HepG2 (cell line): ENCODE results near the gene CELSR3. TPM values are rescaled to one million over a fixed set of nuclear protein-coding genes. Genes with fewer than 3 reads are reported as not detected.

Source experiments
- ATM ChIP-seq: fragments of 450-650 bp; IDR thresholded peaks from 2 replicates; pipeline ENCODE4 v1.7.1; 2017; ENCODE audit warnings: mild to moderate bottlenecking, borderline replicate concordance
- KLF16 ChIP-seq, 2 experiments: sonication (generic) in 1 of 2; formaldehyde crosslinking in 1 of 2; IDR thresholded peaks; 2 replicates each; pipeline versions ENCODE4 v1.6.1 to v1.8.0; 2016 to 2023; ENCODE audit warnings: missing genetic modification reagents in 2 of 2, missing compliant biosample characterization in 1 of 2
- NFE2 ChIP-seq: sonication (generic); formaldehyde crosslinking; IDR thresholded peaks from 2 replicates; pipeline ENCODE4 v1.4.0; 2020; ENCODE audit warnings: missing genetic modification reagents
- RFXAP ChIP-seq: sonication (generic); formaldehyde crosslinking; IDR thresholded peaks from 2 replicates; pipeline ENCODE4 v1.4.0; 2020; ENCODE audit warnings: missing genetic modification reagents, borderline replicate concordance
- SNRNP70 ChIP-seq: fragments of 200-400 bp; formaldehyde crosslinking; IDR thresholded peaks from 2 replicates; pipeline ENCODE4 v1.6.1; 2017; ENCODE audit warnings: mild to moderate bottlenecking, low read depth, low read length, moderate library complexity
- TBP ChIP-seq: sonication (generic); formaldehyde crosslinking; IDR thresholded peaks from 2 replicates; pipeline ENCODE4 v1.5.0; 2020; ENCODE audit warnings: missing genetic modification reagents
- TEAD3 ChIP-seq: optimal IDR thresholded peaks from 2 replicates; pipeline ENCODE3; 2016; ENCODE audit warnings: borderline replicate concordance
- TOPORS ChIP-seq: sonication (generic); formaldehyde crosslinking; IDR thresholded peaks from 2 replicates; pipeline ENCODE4 v1.8.0; 2023; ENCODE audit warnings: mild to moderate bottlenecking, missing genetic modification reagents
- TRIM22 ChIP-seq: fragments of 450-650 bp; IDR thresholded peaks from 2 replicates; pipeline ENCODE4 v1.6.1; 2017
- ZKSCAN1 ChIP-seq: fragments of 150-350 bp; IDR thresholded peaks from 2 replicates; pipeline ENCODE4 v1.6.1; 2014; ENCODE audit warnings: low read length
- ZNF160 ChIP-seq: sonication (generic); formaldehyde crosslinking; IDR thresholded peaks from 2 replicates; pipeline ENCODE4 v1.8.0; 2022; ENCODE audit warnings: mild to moderate bottlenecking, inconsistent platforms, missing genetic modification reagents
- ZNF280B ChIP-seq: sonication (generic); formaldehyde crosslinking; IDR thresholded peaks from 2 replicates; pipeline ENCODE4 v1.5.0; 2020; ENCODE audit warnings: missing genetic modification reagents, mild to moderate bottlenecking, borderline replicate concordance
- ZNF296 ChIP-seq: sonication (generic); formaldehyde crosslinking; conservative IDR thresholded peaks from 2 replicates; pipeline ENCODE4 v1.5.0; 2020; ENCODE audit warnings: mild to moderate bottlenecking, missing genetic modification reagents
- ZNF382 ChIP-seq: sonication (generic); formaldehyde crosslinking; IDR thresholded peaks from 2 replicates; pipeline ENCODE4 v1.5.0; 2020; ENCODE audit warnings: missing genetic modification reagents, mild to moderate bottlenecking, borderline replicate concordance
- ZNF550 ChIP-seq: sonication (generic); formaldehyde crosslinking; IDR thresholded peaks from 2 replicates; pipeline ENCODE4 v1.4.0; 2020; ENCODE audit warnings: mild to moderate bottlenecking, missing genetic modification reagents, borderline replicate concordance
- ZSCAN22 ChIP-seq: sonication (generic); formaldehyde crosslinking; IDR thresholded peaks from 2 replicates; pipeline ENCODE4 v1.4.0; 2020; ENCODE audit warnings: mild to moderate bottlenecking, missing genetic modification reagents
- ZSCAN25 ChIP-seq: sonication (generic); formaldehyde crosslinking; IDR thresholded peaks from 2 replicates; pipeline ENCODE4 v1.8.0; 2022; ENCODE audit warnings: mild to moderate bottlenecking, missing genetic modification reagents
- polyA plus RNA-seq, 8 experiments: library from polyadenylated mRNA; depleted of rRNA in 3 of 8; stranded (reverse) in 7 of 8; unstranded in 1 of 8; fragments of >200 nt; fragmentation: Illumina TruSeq in 4 of 8; extraction: Trizol in 4 of 8; gene quantifications; 2 replicates each; pipeline versions ENCODE4 v1.2.1 to v1.2.3, GENCODE V29; 2011 to 2016; ENCODE audit warnings: low read depth in 4 of 8, missing spikeins in 1 of 8, mixed read lengths in 1 of 8; ENCODE audit not compliant: insufficient read depth in 1 of 8
- total RNA-seq, 5 experiments: library from RNA; depleted of rRNA; stranded (reverse); fragments of >200 nt; fragmentation: Illumina TruSeq; extraction: Trizol; gene quantifications; 2 replicates each; pipeline ENCODE4 v1.2.3, GENCODE V29; 2016; ENCODE audit warnings: low read depth in 1 of 5
- TF ChIP-seq, protein P1 (sequence below), 2 experiments: fragments of 450-650 bp in 1 of 2; sonication (generic) in 1 of 2; formaldehyde crosslinking; IDR thresholded peaks; 2 replicates each; pipeline versions ENCODE4 v1.5.0 to v1.8.0; 2020 to 2022; ENCODE audit warnings: mild to moderate bottlenecking in 1 of 2, missing genetic modification reagents in 1 of 2
- TF ChIP-seq, protein P2 (sequence below): IDR thresholded peaks from 2 replicates; pipeline ENCODE4 v1.6.1; 2012; ENCODE audit warnings: low read depth, low read length, improper control_type of control experiment
- TF ChIP-seq, protein P3 (sequence below): IDR thresholded peaks from 2 replicates; pipeline ENCODE4 v1.4.0; 2020; ENCODE audit warnings: mild to moderate bottlenecking, missing genetic modification reagents

Gene CELSR3
- total and polyA plus RNA-seq, 2 of the 13 experiments (the other 11 are each of a cell fraction or from before 2014, with no cell fraction given), result 5.4 to 6.7 TPM

DNA sequence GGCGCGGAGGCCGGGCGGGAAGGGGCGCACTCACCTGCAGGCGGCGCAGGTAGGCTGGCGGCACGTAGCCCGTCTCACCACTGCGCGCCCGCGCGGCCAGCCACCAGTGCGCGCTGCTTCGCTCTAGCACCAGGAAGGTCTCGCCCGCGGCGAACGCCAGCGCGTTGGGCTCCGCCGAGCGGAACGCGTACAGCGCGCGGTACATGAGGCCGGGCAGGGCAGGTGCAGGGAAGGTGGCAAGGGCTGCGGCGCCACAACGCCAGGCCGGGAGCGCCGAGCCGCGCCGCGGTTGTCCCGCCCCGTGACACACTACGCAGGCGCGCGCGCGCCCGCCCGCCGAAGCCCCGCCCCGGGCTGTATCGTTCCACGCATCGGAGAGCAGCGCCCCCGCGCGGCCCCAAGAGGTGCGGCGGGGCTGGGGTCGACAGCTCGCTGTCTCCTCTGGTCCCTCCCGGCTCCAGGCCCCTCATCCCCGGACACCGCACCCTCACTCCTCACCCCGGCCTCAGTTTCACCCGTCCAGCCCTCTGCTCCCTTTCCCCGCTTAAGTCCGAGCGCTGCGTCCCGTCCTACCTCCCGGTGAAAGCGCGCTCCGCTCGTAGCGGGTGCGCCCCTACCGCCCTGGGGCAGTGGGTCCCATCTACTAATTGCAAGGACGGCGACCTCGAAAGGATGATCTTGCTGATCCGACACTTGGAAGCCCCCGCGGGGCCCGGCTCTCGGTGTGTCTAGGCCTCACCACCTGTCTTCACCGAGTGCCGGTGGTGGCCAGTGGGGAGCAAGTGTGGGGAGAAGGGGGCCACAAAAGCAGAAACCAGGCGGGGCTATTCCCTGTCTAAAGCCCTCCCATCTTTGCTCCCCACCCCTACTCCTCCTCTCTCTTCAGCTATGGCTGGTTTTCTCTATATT lies 23.2 kb upstream of the CELSR3 start, which contains the start of gene NCKIPSD (continued):
- TF ChIP-seq ZNF160 (peak; percentile 75; the same call in 1 of the 2 replicates), ZSCAN25 (peak; percentile 89; the same call in 1 of the 2 replicates), TRIM22 (no peak), ZNF382 (CRISPR knock-in tag) (no peak), TOPORS (CRISPR knock-in tag) (no peak; the same call in 1 of the 2 replicates), ATM (no peak), KLF16 (CRISPR knock-in tag; IDR thresholded peaks at IDR 0.05) (peak in 1 of 2 experiments; percentile 37; a peak in 1 of 4 replicates), ZNF280B (CRISPR knock-in tag) (no peak), NFE2 (CRISPR knock-in tag) (no peak), SNRNP70 (no peak), ZNF296 (no peak), ZNF550 (CRISPR knock-in tag) (peak; percentile 95; the same call in 1 of the 2 replicates), TEAD3 (CRISPR knock-in tag) (peak; percentile 76), TBP (peak; percentile 91), RFXAP (peak; percentile 84), ZSCAN22 (CRISPR knock-in tag) (no peak), ZKSCAN1 (no peak)
- TF ChIP-seq, protein P1, sequence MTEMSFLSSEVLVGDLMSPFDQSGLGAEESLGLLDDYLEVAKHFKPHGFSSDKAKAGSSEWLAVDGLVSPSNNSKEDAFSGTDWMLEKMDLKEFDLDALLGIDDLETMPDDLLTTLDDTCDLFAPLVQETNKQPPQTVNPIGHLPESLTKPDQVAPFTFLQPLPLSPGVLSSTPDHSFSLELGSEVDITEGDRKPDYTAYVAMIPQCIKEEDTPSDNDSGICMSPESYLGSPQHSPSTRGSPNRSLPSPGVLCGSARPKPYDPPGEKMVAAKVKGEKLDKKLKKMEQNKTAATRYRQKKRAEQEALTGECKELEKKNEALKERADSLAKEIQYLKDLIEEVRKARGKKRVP (CRISPR knock-in tag; IDR thresholded peaks at IDR 0.05), result no peak
- TF ChIP-seq, protein P2, sequence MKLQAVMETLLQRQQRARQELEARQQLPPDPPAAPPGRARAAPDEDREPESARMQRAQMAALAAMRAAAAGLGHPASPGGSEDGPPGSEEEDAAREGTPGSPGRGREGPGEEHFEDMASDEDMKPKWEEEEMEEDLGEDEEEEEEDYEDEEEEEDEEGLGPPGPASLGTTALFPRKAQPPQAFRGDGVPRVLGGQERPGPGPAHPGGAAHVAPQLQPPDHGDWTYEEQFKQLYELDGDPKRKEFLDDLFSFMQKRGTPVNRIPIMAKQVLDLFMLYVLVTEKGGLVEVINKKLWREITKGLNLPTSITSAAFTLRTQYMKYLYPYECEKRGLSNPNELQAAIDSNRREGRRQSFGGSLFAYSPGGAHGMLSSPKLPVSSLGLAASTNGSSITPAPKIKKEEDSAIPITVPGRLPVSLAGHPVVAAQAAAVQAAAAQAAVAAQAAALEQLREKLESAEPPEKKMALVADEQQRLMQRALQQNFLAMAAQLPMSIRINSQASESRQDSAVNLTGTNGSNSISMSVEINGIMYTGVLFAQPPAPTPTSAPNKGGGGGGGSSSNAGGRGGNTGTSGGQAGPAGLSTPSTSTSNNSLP, result no peak
- TF ChIP-seq, protein P3, sequence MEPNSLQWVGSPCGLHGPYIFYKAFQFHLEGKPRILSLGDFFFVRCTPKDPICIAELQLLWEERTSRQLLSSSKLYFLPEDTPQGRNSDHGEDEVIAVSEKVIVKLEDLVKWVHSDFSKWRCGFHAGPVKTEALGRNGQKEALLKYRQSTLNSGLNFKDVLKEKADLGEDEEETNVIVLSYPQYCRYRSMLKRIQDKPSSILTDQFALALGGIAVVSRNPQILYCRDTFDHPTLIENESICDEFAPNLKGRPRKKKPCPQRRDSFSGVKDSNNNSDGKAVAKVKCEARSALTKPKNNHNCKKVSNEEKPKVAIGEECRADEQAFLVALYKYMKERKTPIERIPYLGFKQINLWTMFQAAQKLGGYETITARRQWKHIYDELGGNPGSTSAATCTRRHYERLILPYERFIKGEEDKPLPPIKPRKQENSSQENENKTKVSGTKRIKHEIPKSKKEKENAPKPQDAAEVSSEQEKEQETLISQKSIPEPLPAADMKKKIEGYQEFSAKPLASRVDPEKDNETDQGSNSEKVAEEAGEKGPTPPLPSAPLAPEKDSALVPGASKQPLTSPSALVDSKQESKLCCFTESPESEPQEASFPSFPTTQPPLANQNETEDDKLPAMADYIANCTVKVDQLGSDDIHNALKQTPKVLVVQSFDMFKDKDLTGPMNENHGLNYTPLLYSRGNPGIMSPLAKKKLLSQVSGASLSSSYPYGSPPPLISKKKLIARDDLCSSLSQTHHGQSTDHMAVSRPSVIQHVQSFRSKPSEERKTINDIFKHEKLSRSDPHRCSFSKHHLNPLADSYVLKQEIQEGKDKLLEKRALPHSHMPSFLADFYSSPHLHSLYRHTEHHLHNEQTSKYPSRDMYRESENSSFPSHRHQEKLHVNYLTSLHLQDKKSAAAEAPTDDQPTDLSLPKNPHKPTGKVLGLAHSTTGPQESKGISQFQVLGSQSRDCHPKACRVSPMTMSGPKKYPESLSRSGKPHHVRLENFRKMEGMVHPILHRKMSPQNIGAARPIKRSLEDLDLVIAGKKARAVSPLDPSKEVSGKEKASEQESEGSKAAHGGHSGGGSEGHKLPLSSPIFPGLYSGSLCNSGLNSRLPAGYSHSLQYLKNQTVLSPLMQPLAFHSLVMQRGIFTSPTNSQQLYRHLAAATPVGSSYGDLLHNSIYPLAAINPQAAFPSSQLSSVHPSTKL, result no peak
